Psoas muscle (tissue), 8 donors: ENCODE data around the gene RAD51B. TPM values are rescaled to one million over a fixed set of nuclear protein-coding genes. Genes with fewer than 3 reads are reported as not detected.
A peak's percentile ranks its signal among the peaks of the same experiment; 100 is the strongest.

Source experiments
- ATAC-seq, 4 donors: fragments of 200-7000 bp; cut with Tn5 transposase; one replicate each; pipeline ENCODE4 v1.9.1; 2020; ENCODE audit warnings: moderate library complexity in 3 of 4, mild to moderate bottlenecking in 2 of 4
- DNase-seq, 2 donors: peaks; one replicate each; pipeline ENCODE4 v3.0.0-alpha.2; 2020
- H3K27ac ChIP-seq: fragments of 200-600 bp; one replicate; pipeline ENCODE4 v1.8.0; 2022
- H3K27me3 ChIP-seq, 3 donors: fragments of 200-600 bp in 1 of 3; one replicate each; pipeline versions ENCODE4 v1.6.1 to v1.8.0; 2013 to 2022; ENCODE audit warnings: low read length in 2 of 3, mild to moderate bottlenecking in 2 of 3, moderate library complexity in 1 of 3; ENCODE audit not compliant: insufficient read depth in 3 of 3
- H3K36me3 ChIP-seq, 2 donors: fragments of 200-600 bp in 1 of 2; one replicate each; pipeline versions ENCODE4 v1.6.1 to v1.8.0; 2013 to 2022; ENCODE audit warnings: low read depth in 1 of 2, mild to moderate bottlenecking in 1 of 2, moderate library complexity in 1 of 2; ENCODE audit not compliant: insufficient read depth in 1 of 2
- H3K4me1 ChIP-seq: fragments of 200-600 bp; one replicate; pipeline ENCODE4 v1.8.0; 2022
- H3K4me3 ChIP-seq: fragments of 200-600 bp; one replicate; pipeline ENCODE4 v1.8.0; 2022; ENCODE audit warnings: mild to moderate bottlenecking
- H3K9me3 ChIP-seq: fragments of 200-600 bp; one replicate; pipeline ENCODE4 v1.8.0; 2022
- WGBS, 3 donors: extraction: QIAGEN DNeasy Blood & Tissue Kit; methylation state at CpG; one replicate each; pipeline versions ENCODE4 v1.1.6 to v1.1.7; 2013; 5-methylcytosine and 5-hydroxymethylcytosine counted together
- intact Hi-C, 2 donors: fragments of 100-400 bp; cut with DNase I; formaldehyde crosslinking; loops; one replicate each; pipeline versions ENCODE4 v1.11.0 to v1.14.2; 2022
- polyA plus RNA-seq, 3 donors: library from polyadenylated mRNA; stranded (reverse); fragments of 200-250 nt; gene quantifications; one replicate each; pipeline ENCODE4 v1.2.3, GENCODE V29; 2013
- total RNA-seq, 4 donors: library from RNA; stranded (reverse); fragmentation: NEBNext Ultra II Directional in 2 of 4; extraction: Animal tissue kit (Norgen Biotek cat#: 25700) in 2 of 4; gene quantifications; one replicate each; pipeline versions ENCODE4 v1.2.1 to v1.2.4, GENCODE V29; 2021 to 2023
- TF ChIP-seq, protein P1 (sequence below): fragments of 200-600 bp; IDR thresholded peaks from one replicate; pipeline ENCODE4 v1.8.0; 2022; ENCODE audit warnings: antibody characterized with exemption
- donor health status: healthy with polysubstance abuse.
- donor health status: DM: no; HTN: no; CAD: no; lungs with moderate emphysema.
- donor health status: Bipolar disorder and iron deficiency.
- donor health status: healthy.
- donor health status: DM: yes; HTN: yes; CAD: no.
- donor health status: DM: no; HTN: no; CAD: no.
- donor health status: DM: no; HTN: no; CAD: no.
- donor health status: DM: yes; HTN: yes; CAD: no.

The RAD51B gene
- total and polyA plus RNA-seq, 7 donors, result 0.60 to 7.2 (median 2.2) TPM

DNA sequence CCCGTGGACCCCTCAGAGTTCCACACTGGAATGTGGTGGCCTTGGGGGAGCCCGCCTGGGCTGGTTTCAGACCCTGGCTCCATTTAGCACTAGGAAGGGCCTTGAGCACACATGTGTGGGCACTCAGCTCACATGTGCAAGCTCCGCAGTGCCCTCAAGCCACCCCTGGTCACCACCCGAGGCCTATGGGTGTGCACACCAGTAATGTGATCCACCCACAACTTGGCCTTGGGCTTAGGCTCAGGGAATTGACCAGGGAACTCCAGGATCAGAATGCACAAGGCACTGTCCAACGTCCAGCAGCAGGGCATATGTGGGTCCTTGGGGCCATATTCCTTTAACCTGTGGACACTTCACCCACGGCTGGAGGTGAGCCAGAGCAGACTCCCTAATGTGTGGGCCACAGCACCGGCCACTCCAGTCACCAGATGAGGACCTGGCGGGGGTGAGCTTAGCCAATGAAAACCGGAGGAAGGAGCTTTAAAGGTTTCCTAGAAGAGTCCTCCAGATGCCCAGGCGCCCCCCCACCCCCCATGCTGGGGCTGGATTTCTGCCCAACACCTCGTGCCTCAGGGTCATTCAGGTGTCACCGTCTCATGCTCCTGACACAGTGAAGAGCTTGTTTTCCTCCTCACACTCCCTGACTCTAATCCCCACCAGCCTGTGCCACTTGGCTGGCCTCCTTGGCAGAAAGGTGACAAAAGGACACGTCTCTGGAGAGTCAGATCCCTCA, 764.1 kb downstream of the RAD51B start:
- ATAC-seq, result peak; percentile 63 to 93 (median 89)
- Histone ChIP-seq H3K9me3 (no peaks in the 10 kb centered on the region), H3K36me3 (no peaks in the 10 kb centered on the region), H3K27ac (peak overlapping the region; percentile 79), H3K4me1 (peaks cover 26% of the 10 kb centered on the region), H3K27me3 (no peaks in the 10 kb centered on the region), H3K4me3 (no peak overlapping the region)
- peak in 1 of 2 donors; percentile 86 for DNase-seq
- 40 to 50% (median 41%) methylated on average over 11 to 13 of the region's 13 CpGs for WGBS, 3 donors
- intact Hi-C loops, result no loop called here
- TF ChIP-seq, protein P1, sequence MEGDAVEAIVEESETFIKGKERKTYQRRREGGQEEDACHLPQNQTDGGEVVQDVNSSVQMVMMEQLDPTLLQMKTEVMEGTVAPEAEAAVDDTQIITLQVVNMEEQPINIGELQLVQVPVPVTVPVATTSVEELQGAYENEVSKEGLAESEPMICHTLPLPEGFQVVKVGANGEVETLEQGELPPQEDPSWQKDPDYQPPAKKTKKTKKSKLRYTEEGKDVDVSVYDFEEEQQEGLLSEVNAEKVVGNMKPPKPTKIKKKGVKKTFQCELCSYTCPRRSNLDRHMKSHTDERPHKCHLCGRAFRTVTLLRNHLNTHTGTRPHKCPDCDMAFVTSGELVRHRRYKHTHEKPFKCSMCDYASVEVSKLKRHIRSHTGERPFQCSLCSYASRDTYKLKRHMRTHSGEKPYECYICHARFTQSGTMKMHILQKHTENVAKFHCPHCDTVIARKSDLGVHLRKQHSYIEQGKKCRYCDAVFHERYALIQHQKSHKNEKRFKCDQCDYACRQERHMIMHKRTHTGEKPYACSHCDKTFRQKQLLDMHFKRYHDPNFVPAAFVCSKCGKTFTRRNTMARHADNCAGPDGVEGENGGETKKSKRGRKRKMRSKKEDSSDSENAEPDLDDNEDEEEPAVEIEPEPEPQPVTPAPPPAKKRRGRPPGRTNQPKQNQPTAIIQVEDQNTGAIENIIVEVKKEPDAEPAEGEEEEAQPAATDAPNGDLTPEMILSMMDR, result no peak

DNA sequence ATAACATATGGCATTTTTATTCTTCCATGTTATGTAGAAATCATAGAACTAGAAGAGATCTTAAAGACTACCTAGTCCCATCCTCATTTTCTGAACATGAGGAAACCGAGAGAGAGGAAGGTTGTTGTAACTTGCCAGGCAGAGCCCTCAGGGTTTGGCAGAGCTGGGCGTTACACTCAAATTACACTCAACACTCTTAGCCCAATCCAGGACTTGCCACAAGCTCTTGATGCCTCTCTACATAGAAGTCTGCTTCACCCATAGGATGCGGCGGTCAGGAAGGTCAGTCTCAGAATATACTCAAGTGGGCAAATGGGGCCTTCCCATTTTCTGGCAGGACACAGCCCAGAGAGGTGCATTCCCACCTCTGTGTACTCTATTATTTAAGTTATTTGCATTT, 765.2 kb downstream of the RAD51B start:
- Histone ChIP-seq H3K4me1 (peaks cover 35% of the 10 kb centered on the region), H3K27ac (peak overlapping the region; percentile 79), H3K27me3 (no peaks in the 10 kb centered on the region), H3K4me3 (no peak overlapping the region), H3K36me3 (no peaks in the 10 kb centered on the region), H3K9me3 (no peaks in the 10 kb centered on the region)
- 28 to 39% (median 33%) methylated on average over 4 of the region's 4 CpGs for WGBS, 3 donors
- DNase-seq (no peak), ATAC-seq (peak; percentile 80 to 87 (median 84))
- intact Hi-C loops, result no loop called here
- TF ChIP-seq, protein P1, result no peak

DNA sequence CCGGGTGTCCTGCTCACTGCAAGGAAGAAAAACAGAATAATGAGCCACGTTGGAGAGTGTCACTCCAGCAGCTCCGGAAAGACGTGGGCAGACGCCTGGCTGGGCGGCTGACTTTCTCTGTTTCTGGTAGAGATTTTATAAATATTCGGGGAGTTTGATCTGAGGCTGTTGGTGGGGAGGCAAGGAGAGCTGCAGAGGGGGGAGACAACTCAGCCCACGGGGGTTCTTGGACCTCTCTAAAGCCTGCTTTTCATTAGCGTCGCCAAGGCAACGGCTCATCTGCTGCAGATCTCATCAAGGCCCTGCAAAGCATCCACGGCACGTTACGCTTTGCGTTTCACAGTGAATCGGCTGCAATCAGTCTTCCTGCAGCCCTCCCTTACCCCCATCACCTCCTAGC, 766.1 kb downstream of the RAD51B start:
- Histone ChIP-seq H3K4me3 (no peak overlapping the region), H3K36me3 (no peaks in the 10 kb centered on the region), H3K27ac (peak overlapping the region; percentile 79), H3K4me1 (peaks cover 37% of the 10 kb centered on the region), H3K9me3 (no peaks in the 10 kb centered on the region), H3K27me3 (no peaks in the 10 kb centered on the region)
- no peak for DNase-seq
- no peak for ATAC-seq
- TF ChIP-seq, protein P1, result no peak
- WGBS, 3 donors, result 64 to 83% (median 69%) methylated on average over 16 of the region's 16 CpGs
- intact Hi-C loops, result no loop called here

DNA sequence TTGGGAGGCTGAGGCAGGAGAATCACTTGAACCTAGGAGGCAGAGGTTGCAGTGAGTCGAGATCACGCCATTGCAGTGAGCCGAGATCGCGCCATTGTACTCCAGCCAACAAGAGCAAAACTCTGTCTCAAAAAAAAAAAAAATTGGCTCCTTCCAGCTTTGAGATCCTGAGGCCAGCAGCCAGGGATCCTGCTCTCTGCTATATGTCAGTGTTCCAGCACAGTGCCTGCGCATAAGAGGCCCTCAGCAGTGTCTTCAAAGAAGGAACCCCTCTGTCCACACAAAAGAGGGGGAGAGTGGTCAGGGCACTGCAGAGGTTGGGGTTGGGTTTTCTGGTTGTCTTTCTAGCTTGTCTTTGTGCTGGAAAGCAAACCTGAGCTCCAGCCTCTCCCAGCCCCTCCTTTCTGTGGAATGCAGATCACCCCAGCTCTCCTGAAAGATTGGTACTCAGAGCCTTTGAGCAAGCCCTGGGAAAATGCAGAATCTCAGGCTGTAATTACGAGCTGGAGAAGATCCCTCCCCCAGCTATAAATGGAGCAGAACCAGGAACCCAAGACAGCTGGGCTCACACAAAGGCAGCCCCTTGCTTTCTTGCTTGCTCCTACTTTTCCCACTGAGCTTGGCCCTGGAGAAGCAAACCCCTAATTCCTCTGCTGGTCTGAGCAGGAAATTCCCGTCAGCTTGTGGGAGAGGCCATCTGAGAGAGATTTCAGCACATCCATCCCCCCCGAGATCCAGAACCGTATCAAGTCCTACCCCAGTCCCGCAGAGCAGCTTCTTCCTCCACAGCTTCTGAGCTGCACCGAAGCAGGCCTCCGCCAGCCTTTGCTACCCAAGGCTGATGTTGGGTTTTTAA, 767.5 kb downstream of the RAD51B start:
- Histone ChIP-seq H3K4me1 (peaks cover 37% of the 10 kb centered on the region), H3K27me3 (no peaks in the 10 kb centered on the region), H3K4me3 (no peak overlapping the region), H3K27ac (peak overlapping the region; percentile 41), H3K36me3 (no peaks in the 10 kb centered on the region), H3K9me3 (no peaks in the 10 kb centered on the region)
- intact Hi-C loops, result no loop called here
- 63 to 70% (median 69%) methylated on average over 13 of the region's 13 CpGs for WGBS, 3 donors
- no peak for ATAC-seq
- DNase-seq, result no peak
- TF ChIP-seq, protein P1, result no peak
